HG03378 (cell line): Measurements from ENCODE around the gene TRIP10.
"Not testable (repeated sequence)": the region's sequence is repeated elsewhere in the genome, so short reads cannot be mapped to it uniquely, and the experiment has no call there.

Experiments
- ATAC-seq: cut with Tn5 transposase; IDR thresholded peaks from one replicate; pipeline ENCODE4 v1.9.1; 2021; ENCODE audit warnings: mild to moderate bottlenecking, moderate library complexity; ENCODE audit not compliant: unreplicated experiment

The TRIP10 gene

GRCh38 chr19:6739390-6739882, at the start of gene TRIP10:
Gene TRIP10 (plus strand): TSS chr19:6739680. CDS start chr19:6739762, 82 bp downstream.
- ATAC-seq = no peak

DNA sequence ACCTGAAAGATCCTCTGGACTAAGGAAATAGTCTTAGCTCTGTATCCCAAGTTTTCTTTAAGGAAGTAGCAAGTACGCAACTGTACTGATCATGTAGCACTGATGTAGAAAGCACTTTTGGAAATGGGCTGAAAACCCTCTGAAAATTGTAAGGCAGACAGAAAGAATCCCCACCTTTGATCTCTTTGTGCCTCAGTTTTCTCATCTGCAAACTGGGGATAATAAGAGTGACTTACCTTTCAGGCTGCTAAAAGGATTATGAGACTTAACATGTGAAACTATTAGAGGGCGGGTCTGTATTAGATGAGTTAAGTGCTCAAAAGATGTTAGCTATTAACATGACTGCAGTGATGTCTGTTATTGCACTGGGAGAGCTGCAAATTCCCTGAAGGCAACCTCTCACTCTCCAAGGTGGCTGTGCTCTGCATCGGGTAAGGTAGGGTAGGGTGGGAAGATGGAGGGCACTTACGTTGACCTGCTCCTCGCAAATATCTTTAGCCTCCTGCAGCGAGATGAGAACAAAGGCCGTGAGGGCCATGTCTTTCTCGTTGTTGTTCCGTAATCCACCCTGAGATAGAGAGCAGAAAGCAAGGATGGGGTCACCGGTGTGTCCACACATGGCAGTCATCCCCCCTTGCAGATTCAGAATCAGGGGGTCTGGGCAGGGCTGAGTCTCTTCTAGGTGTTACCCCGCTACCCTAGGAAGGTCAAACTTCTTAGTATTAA, 49.2 kb upstream of the TRIP10 start:
- ATAC-seq = no peak

GRCh38 chr19:6691342-6691741, 48.1 kb upstream of the TRIP10 start:
- ATAC-seq = no peak

- no peak for ATAC-seq
Observed at GRCh38 chr19:6692027-6692426, 47.5 kb upstream of the TRIP10 start.

DNA sequence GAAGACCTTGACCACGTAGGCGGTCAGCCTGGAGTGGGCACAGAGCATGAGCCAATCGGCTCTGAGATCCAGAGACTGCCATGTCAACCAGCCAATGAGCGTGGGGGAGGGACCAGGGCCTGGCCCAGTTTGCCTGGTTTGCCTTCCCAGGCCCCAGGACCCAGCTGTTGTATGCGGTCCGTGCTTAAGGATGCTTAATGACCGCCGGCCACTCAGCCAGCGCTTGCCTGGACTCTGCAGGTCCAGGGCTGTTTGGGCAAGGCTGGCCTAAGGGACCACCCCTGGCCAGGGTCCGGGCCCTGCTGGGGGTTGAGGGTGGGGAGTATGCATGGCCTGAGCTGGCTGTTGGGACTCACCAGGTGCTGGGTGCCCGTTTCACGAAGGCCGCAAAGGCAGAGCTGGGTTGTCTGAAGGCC, 46.4 kb upstream of the TRIP10 start:
- ATAC-seq = no peak

DNA sequence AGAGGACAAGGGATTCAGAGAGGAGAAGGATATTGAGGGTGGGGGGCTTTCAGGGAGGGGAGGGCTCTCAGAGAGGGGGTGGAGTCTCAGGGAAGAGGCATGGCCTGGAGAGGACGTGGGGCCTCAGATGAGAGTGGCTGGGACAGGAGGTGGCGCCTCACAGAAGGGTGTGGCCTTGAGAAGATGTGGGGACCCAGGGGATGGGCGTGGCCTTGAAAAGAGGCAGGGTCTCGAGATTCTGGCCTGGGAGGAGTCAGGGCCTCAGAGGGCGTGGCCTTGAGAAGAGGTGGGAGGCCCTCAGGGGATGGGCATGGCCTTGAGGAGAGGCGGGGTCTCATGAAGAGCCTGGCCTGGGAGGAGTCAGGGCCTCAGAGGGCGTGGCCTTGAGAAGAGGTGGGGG, 45.8 kb upstream of the TRIP10 start:
- ATAC-seq = no peak

DNA sequence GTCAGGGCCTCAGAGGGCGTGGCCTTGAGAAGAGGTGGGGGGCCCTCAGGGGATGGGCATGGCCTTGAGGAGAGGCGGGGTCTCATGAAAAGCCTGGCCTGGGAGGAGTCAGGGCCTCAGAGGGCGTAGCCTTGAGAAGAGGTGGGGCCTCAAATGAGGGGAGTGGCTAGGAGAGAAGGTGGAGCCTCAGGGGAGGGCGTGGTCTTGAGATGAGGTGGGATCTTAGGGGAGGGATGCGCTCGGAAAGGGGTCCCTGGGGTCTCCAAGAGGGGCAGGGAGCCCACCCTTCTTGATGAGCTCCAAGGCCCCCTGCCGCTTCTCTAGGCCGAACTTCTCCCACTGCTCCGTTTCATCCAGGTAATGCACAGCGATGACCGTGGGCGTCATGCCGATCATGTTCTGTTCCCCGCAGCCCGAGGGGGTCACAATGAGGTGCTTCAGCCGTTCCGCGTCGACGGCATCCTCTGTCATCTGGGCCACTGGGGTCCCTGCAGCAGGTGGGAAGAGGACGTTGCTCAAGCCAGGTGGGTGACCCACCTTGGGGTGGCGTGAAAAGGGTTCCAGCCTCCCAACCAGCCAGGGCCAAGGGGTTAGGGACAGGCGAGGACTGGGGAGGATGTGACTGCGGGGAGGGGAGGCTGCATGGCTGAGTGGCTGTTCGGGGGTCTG, 45.2 kb upstream of the TRIP10 start:
- ATAC-seq = no peak

GRCh38 chr19:6696239-6696820, 43.1 kb upstream of the TRIP10 start:
- ATAC-seq = no peak

GRCh38 chr19:6697291-6697690, 42.2 kb upstream of the TRIP10 start:
- ATAC-seq = no peak

- no peak for ATAC-seq
Observed at GRCh38 chr19:6699935-6700334, 39.5 kb upstream of the TRIP10 start.

GRCh38 chr19:6700586-6701316, 38.7 kb upstream of the TRIP10 start:
- ATAC-seq = no peak

- ATAC-seq = no peak
Observed at GRCh38 chr19:6705931-6706632, 33.4 kb upstream of the TRIP10 start.

GRCh38 chr19:6706633-6706958, 32.9 kb upstream of the TRIP10 start:
- no peak for ATAC-seq

DNA sequence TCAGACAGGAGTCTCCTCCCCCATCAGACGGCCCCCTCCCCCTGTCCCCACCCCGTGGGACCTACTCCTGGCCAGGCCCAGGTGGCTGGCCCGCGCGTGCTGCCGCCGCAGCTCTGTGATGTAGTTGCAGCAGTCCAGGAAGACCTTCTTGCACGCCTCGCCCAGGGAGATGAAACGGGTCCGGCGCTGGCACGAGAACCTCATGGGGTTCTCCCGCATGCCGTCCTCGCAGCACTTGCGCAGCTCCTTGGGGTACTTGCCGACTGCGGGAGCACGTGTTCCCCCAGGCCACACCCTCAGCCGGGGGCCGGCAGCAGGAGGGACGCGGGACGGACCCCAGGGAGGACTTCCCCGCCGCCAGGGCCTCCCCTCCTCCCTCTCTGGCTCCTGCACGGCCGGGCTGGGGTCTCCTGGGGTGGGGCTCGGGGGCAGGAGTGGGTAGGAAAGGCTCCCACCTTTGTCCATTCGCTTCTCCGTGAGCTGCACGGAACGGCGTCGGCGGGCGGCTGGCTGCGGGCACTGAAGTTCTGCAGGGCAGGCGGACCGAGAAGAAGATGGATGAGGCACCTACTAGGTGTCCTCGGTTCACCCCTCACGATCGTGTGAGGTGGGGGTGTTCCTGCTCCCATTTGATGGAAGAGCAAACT, 32.3 kb upstream of the TRIP10 start:
- ATAC-seq = no peak

- ATAC-seq = no peak
Observed at GRCh38 chr19:6707658-6708018, 31.8 kb upstream of the TRIP10 start.

DNA sequence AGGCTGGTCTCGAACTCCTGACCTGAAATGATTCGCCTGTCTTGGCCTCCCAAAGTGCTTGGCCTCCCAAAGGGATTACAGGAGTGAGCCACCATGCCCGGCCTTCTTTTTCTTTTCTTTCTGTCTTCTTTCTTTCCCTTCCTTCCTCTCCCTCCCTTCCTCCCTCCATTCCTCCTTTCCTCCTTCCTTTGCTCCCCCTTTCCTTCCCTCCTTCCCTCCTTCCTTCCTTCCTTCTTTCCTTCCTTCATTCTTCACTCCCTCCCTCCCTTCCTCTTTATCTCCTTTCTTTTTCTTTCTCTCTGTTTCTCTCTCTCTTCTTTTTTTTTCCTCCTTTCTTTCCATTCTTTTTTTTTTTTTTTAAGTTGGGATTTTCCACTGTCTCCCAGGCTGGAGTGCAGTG, 31.1 kb upstream of the TRIP10 start:
- ATAC-seq = no peak

DNA sequence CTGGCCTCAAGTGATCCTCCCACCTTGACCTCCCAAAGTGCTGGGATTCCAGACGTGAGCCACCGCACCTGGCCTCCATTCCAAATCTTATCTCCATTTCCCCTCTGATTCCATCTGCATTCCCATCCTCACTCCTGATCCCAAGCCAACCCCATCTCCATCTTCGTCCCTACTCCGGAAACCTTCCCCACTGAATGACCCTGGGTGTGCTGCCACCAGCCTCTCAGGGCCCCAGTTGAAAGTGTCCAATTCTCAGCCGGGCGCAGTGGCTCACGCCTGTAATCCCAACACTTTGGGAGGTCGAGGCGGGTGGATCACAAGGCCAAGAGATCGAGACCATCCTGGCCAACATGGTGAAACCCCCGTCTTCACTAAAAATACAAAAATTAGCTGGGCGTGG, 30.6 kb upstream of the TRIP10 start:
- ATAC-seq = not testable (repeated sequence)

DNA sequence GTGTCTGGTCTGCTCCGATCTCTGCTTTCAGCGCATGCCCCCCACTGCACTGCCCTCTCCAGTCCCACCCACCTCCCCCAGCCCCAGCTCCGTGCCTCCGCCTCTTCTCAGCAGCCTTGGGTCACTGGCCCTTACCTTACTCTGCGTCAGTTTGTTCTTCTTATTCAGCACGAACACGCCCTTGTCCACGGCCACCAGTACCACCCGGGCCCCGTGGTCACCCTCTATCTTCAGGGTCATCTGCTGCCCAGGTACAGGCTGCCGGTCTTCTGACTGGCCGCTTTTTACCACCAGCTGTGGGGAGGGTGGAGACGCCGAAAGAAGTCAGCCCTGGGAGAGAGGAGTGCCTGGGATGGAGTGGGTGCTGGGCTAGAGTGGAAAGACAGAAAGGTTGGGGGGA, 29.9 kb upstream of the TRIP10 start:
- no peak for ATAC-seq

DNA sequence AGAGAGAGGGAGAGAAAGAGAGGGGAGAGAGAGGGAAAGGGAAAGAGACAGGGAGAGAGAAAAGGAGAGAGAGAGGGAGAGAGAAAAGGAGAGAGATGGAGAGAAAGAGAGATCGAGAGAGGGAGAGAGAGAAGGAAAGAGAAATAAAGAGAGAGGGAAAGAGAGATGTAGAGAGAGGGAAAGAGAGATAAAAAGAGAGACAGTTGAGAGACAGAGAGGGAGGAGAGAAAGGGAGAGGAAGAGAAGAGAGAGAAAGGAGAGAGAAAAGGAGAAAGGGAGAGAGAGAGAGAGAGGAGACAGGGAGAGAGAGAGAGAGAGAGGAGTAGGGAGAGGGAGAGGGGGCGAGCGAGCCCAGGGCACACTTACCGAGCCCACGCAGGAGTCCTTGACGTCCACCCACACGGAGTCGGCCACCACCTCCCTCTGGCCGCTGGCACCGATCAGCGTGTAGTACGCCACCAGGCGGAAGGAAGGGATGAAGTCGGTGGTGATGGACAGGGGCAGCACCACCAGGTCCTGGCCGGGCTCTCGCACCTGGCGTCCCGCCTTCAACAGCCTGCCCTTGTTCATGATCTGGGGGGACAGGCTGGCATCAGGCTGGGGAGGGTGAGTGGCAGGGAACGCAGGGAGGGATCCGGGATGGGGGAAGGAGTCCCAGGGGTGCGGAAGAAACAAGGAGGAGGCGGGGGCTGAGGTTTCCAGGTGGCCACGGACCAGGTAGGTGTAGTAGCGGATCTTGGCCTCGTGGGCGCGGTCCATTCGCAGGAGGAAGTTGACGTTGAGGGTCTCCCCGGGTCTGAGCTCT, 29.0 kb upstream of the TRIP10 start:
- ATAC-seq = no peak

DNA sequence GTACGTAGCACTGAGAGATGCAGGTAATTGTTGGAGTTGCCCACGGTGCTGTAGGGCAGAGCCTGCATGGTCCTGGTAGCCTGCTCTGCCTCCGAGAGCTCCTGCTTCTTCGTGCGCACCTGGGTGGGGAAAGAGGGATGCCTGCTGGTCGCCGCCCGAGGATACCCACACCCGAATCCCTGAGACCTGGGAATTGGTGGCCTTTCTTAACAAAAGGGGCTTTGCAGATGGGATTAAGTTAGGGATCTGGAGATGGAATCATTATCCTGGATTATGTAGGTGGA, 28.5 kb upstream of the TRIP10 start:
- no peak for ATAC-seq
